SK-N-SH (cell line): ENCODE results near the gene SNX5.

ENCODE experiments used
- ELF1 ChIP-seq: IDR thresholded peaks from 2 replicates; pipeline ENCODE4 v1.4.0; 2012
- EP300 ChIP-seq, 2 experiments: IDR thresholded peaks; 2 replicates each; pipeline versions ENCODE4 v1.4.0 to v1.6.1; 2012; ENCODE audit warnings: borderline replicate concordance in 1 of 2, low read depth in 1 of 2, low read length in 1 of 2
- NFIC ChIP-seq: IDR thresholded peaks from 2 replicates; pipeline ENCODE4 v1.4.0; 2012; ENCODE audit warnings: borderline replicate concordance
- POLR2AphosphoS5 ChIP-seq: IDR thresholded peaks from 2 replicates; pipeline ENCODE4 v1.6.1; 2012; ENCODE audit warnings: low read depth, low read length
- RAD21 ChIP-seq: IDR thresholded peaks from 2 replicates; pipeline ENCODE4 v1.6.1; 2012; ENCODE audit warnings: mild to moderate bottlenecking, low read length
- RCOR1 ChIP-seq: fragments of 150-350 bp; IDR thresholded peaks from 2 replicates; pipeline ENCODE4 v1.6.1; 2017; ENCODE audit warnings: antibody characterized with exemption, low read length
- SIN3A ChIP-seq: IDR thresholded peaks from 2 replicates; pipeline ENCODE4 v1.6.1; 2012; ENCODE audit warnings: low read depth, mild to moderate bottlenecking, low read length, moderate library complexity, borderline replicate concordance
- SMC3 ChIP-seq: IDR thresholded peaks from 2 replicates; pipeline ENCODE4 v1.6.1; 2012; ENCODE audit warnings: low read depth, low read length, improper control_type of control experiment
- TF ChIP-seq, protein P1 (sequence below): fragments of 200-600 bp; sonication (generic); IDR thresholded peaks from 2 replicates; pipeline ENCODE4 v1.6.1; 2017; ENCODE audit warnings: antibody characterized with exemption, mild to moderate bottlenecking, moderate library complexity
- TF ChIP-seq, protein P2 (sequence below): IDR thresholded peaks from 2 replicates; pipeline ENCODE4 v1.6.1; 2012; ENCODE audit warnings: mild to moderate bottlenecking, low read depth, low read length, moderate library complexity
- TF ChIP-seq, protein P3 (sequence below): IDR thresholded peaks from 2 replicates; pipeline ENCODE4 v1.4.0; 2012; ENCODE audit warnings: low read depth

DNA sequence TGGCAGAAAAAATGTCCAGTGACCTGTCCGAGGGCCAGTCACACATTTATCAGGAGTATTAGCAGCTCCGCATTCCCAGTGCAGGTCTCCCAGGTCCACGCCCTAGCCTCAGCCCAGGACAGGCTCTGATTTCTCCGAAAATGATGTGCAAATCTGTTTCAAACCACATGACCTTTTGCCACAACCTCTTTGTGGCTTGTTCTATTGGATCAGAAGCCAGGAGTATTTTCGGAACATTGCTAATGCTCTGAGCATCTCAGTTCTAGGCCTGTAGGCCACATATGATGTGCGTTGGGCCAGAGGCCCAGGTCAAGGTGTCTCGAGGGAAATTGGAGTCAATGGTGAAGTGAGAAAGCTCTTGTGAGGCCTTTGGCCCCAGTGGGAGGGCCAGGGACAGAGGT is 40.4 kb downstream of the SNX5 start:
- no peak for TF ChIP-seq RAD21
- TF ChIP-seq, protein P1, sequence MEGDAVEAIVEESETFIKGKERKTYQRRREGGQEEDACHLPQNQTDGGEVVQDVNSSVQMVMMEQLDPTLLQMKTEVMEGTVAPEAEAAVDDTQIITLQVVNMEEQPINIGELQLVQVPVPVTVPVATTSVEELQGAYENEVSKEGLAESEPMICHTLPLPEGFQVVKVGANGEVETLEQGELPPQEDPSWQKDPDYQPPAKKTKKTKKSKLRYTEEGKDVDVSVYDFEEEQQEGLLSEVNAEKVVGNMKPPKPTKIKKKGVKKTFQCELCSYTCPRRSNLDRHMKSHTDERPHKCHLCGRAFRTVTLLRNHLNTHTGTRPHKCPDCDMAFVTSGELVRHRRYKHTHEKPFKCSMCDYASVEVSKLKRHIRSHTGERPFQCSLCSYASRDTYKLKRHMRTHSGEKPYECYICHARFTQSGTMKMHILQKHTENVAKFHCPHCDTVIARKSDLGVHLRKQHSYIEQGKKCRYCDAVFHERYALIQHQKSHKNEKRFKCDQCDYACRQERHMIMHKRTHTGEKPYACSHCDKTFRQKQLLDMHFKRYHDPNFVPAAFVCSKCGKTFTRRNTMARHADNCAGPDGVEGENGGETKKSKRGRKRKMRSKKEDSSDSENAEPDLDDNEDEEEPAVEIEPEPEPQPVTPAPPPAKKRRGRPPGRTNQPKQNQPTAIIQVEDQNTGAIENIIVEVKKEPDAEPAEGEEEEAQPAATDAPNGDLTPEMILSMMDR, result no peak
- no peak for TF ChIP-seq SIN3A
- TF ChIP-seq EP300 (IDR thresholded peaks at IDR 0.05; ENCODE audit: borderline replicate concordance in 1 of 2, low read depth in 1 of 2, low read length in 1 of 2), result no peak
- TF ChIP-seq, protein P2, sequence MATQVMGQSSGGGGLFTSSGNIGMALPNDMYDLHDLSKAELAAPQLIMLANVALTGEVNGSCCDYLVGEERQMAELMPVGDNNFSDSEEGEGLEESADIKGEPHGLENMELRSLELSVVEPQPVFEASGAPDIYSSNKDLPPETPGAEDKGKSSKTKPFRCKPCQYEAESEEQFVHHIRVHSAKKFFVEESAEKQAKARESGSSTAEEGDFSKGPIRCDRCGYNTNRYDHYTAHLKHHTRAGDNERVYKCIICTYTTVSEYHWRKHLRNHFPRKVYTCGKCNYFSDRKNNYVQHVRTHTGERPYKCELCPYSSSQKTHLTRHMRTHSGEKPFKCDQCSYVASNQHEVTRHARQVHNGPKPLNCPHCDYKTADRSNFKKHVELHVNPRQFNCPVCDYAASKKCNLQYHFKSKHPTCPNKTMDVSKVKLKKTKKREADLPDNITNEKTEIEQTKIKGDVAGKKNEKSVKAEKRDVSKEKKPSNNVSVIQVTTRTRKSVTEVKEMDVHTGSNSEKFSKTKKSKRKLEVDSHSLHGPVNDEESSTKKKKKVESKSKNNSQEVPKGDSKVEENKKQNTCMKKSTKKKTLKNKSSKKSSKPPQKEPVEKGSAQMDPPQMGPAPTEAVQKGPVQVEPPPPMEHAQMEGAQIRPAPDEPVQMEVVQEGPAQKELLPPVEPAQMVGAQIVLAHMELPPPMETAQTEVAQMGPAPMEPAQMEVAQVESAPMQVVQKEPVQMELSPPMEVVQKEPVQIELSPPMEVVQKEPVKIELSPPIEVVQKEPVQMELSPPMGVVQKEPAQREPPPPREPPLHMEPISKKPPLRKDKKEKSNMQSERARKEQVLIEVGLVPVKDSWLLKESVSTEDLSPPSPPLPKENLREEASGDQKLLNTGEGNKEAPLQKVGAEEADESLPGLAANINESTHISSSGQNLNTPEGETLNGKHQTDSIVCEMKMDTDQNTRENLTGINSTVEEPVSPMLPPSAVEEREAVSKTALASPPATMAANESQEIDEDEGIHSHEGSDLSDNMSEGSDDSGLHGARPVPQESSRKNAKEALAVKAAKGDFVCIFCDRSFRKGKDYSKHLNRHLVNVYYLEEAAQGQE, result no peak
- no peak for TF ChIP-seq SMC3
- TF ChIP-seq, protein P3, sequence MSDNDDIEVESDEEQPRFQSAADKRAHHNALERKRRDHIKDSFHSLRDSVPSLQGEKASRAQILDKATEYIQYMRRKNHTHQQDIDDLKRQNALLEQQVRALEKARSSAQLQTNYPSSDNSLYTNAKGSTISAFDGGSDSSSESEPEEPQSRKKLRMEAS, result no peak
- TF ChIP-seq RCOR1, result no peak
- TF ChIP-seq POLR2AphosphoS5, result no peak
- no peak for TF ChIP-seq ELF1
- no peak for TF ChIP-seq NFIC
